Prostate gland (tissue), 2 donors: ENCODE measurements around the gene TAX1BP1.

ENCODE experiments used
- CTCF ChIP-seq, 4 experiments: fragments of 200-600 bp in 2 of 4; fragments of 450-650 bp in 2 of 4; sonication (generic) in 2 of 4; IDR thresholded peaks; 1 replicate in 3 of 4; 2 replicates in 1 of 4; pipeline ENCODE4 v1.5.1; 2016 to 2019; ENCODE audit warnings: antibody characterized with exemption in 4 of 4, mild to moderate bottlenecking in 2 of 4, moderate library complexity in 2 of 4
- POLR2A ChIP-seq: fragments of 450-650 bp; IDR thresholded peaks from one replicate; pipeline ENCODE4 v1.6.1; 2016; ENCODE audit warnings: antibody characterized with exemption, mild to moderate bottlenecking
- POLR2AphosphoS5 ChIP-seq: sonication (generic); formaldehyde crosslinking; IDR thresholded peaks from one replicate; pipeline ENCODE4 v1.6.1; 2017; ENCODE audit warnings: antibody characterized with exemption

DNA sequence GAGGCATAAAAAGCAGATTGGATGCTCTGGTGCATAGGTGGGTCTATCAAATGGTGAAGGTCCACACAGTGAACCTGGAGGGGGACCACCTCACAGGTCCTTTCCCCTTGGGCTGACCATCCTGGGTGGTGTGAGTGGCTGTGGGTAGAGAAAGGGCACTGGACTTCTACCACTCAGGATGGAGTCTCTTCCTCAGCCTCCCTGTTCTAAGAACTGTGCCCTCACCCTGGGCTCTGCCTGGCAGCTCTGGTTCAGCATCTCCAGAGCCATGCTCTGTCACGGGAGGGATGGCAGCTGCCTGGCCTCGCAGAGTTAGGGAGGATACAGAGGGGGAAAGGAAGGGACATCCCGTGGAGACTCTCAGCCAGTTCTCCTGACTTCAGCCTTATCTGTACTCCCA, 121.8 kb downstream of the TAX1BP1 start:
- TF ChIP-seq POLR2AphosphoS5: no peak
- no peak for TF ChIP-seq CTCF (IDR thresholded peaks at IDR 0.05)
- no peak for TF ChIP-seq POLR2A
